SK-MEL-5 (cell line): Measurements from ENCODE around the gene SEMA4B. TPM values are rescaled to one million over a fixed set of nuclear protein-coding genes. Genes with fewer than 3 reads are reported as not detected.
"Not testable (repeated sequence)": the region's sequence is repeated elsewhere in the genome, so short reads cannot be mapped to it uniquely, and the experiment has no call there.

Source experiments
- DNase-seq: peaks from one replicate; pipeline ENCODE4 v3.0.0-alpha.2; 2016; ENCODE audit warnings: low read depth, low spot score
- in situ Hi-C: cut with HindIII; loops from 2 replicates; pipeline ENCODE4 v1.10.0; 2016; ENCODE audit warnings: low sequenced_read_pairs, high pct_unique_total_duplicates, low pct_unique_long_range_greater_than_20kb
- polyA plus RNA-seq, 2 experiments: library from polyadenylated mRNA; depleted of rRNA; stranded (reverse); fragments of >200 nt; gene quantifications; 2 replicates each; pipeline ENCODE4 v1.2.3, GENCODE V29; 2015
- total RNA-seq: library from RNA; depleted of rRNA; stranded (reverse); fragments of >200 nt; shearing (Covaris generic); gene quantifications from 2 replicates; pipeline ENCODE4 v1.2.3, GENCODE V29; 2014; rRNA removed

The SEMA4B gene
- total RNA-seq: 10.6 and 17.1 TPM in 2 replicates
- 18.4 and 22.1 TPM in 2 replicates for polyA plus RNA-seq (2015; cell fraction: cytosol; rRNA removed)
- polyA plus RNA-seq (2015; cell fraction: nucleus; rRNA removed): 27.5 and 27.8 TPM in 2 replicates

- in situ Hi-C loops: no loop called here
- peak; percentile 58 for DNase-seq
Observed at GRCh38 chr15:90201130-90201943, at the start of gene SEMA4B. Gene SEMA4B (plus strand): TSS chr15:90201330. CDS start chr15:90201579, 249 bp downstream.

- in situ Hi-C loops: no loop called here
- DNase-seq: no peak
Observed at GRCh38 chr15:90151989-90152645, 49.0 kb upstream of the SEMA4B start.

- in situ Hi-C loops: no loop called here
- DNase-seq: no peak
Observed at GRCh38 chr15:90153658-90154057, 47.5 kb upstream of the SEMA4B start.

GRCh38 chr15:90154246-90154645 is 46.9 kb upstream of the SEMA4B start:
- no peak for DNase-seq
- in situ Hi-C loops: no loop called here

GRCh38 chr15:90154861-90155626 is 46.1 kb upstream of the SEMA4B start:
- no peak for DNase-seq
- in situ Hi-C loops: no loop called here

- DNase-seq: no peak
- in situ Hi-C loops: no loop called here
Observed at GRCh38 chr15:90159213-90159612, 41.9 kb upstream of the SEMA4B start.

GRCh38 chr15:90160781-90161727 is 40.1 kb upstream of the SEMA4B start:
- DNase-seq: no peak
- in situ Hi-C loops: no loop called here

- in situ Hi-C loops: no loop called here
- no peak for DNase-seq
Observed at GRCh38 chr15:90161950-90162361, 39.2 kb upstream of the SEMA4B start.

GRCh38 chr15:90162956-90163355 is 38.2 kb upstream of the SEMA4B start:
- in situ Hi-C loops: no loop called here
- no peak for DNase-seq

GRCh38 chr15:90164239-90164638 is 36.9 kb upstream of the SEMA4B start:
- DNase-seq, in situ Hi-C loops: not testable (repeated sequence)

GRCh38 chr15:90165157-90165556 is 36.0 kb upstream of the SEMA4B start:
- in situ Hi-C loops: no loop called here
- no peak for DNase-seq

- peak; percentile 80 for DNase-seq
- in situ Hi-C loops: no loop called here
Observed at GRCh38 chr15:90165659-90166489, 35.3 kb upstream of the SEMA4B start.

GRCh38 chr15:90167121-90167520 is 34.0 kb upstream of the SEMA4B start:
- in situ Hi-C loops: no loop called here

GRCh38 chr15:90171623-90172022 is 29.5 kb upstream of the SEMA4B start:
- in situ Hi-C loops: no loop called here
- no peak for DNase-seq

More at GRCh38 chr15:90167121-90167520, 34.0 kb upstream of the SEMA4B start:
- DNase-seq: no peak

- no peak for DNase-seq
- in situ Hi-C loops: no loop called here
Observed at GRCh38 chr15:90173372-90173771, 27.8 kb upstream of the SEMA4B start.

- in situ Hi-C loops: no loop called here
- DNase-seq: peak; percentile 74
Observed at GRCh38 chr15:90174140-90174875, 26.8 kb upstream of the SEMA4B start.
